Activated CD8-positive, alpha-beta memory T cell treated with anti-CD3 and anti-CD28 coated beads, Interleukin-2, amount 50 U/mL, for 1 hour (primary cell): Measurements from ENCODE around the gene IL6.
"Not testable (repeated sequence)": the region's sequence is repeated elsewhere in the genome, so short reads cannot be mapped to it uniquely, and the experiment has no call there.

Source experiments
- DNase-seq: peaks from one replicate; pipeline ENCODE4 v3.0.0-alpha.2; 2020; ENCODE audit errors: extremely low read depth

The IL6 gene

DNA sequence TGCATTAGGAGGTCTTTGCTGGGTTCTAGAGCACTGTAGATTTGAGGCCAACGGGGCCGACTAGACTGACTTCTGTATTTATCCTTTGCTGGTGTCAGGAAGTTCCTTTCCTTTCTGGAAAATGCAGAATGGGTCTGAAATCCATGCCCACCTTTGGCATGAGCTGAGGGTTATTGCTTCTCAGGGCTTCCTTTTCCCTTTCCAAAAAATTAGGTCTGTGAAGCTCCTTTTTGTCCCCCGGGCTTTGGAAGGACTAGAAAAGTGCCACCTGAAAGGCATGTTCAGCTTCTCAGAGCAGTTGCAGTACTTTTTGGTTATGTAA, 675 bp downstream of the IL6 start:
- DNase-seq, result no peak

GRCh38 chr7:22728401-22729029, 1.5 kb downstream of the IL6 start:
- no peak for DNase-seq

- no peak for DNase-seq
These were observed 2.3 kb downstream of the IL6 start for GRCh38 chr7:22729180-22729825.

DNA sequence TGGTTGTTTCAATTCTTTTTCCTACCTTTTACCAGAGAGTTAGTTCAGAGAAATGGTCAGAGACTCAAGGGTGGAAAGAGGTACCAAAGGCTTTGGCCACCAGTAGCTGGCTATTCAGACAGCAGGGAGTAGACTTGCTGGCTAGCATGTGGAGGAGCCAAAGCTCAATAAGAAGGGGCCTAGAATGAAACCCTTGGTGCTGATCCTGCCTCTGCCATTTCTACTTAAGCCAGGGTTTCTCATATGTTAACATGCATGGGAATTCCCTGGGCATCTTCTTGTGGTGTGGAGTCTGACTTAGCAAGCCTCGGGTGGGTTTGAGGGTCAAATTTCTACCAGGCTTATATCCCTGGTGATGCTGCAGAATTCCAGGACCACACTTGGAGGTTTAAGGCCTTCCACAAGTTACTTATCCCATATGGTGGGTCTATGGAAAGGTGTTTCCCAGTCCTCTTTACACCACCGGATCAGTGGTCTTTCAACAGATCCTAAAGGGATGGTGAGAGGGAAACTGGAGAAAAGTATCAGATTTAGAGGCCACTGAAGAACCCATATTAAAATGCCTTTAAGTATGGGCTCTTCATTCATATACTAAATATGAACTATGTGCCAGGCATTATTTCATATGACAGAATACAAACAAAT, 3.2 kb downstream of the IL6 start:
- no peak for DNase-seq

GRCh38 chr7:22730921-22731654, 4.1 kb downstream of the IL6 start:
- no peak for DNase-seq

GRCh38 chr7:22731766-22732165, 4.8 kb downstream of the IL6 start:
- DNase-seq, result no peak

DNA sequence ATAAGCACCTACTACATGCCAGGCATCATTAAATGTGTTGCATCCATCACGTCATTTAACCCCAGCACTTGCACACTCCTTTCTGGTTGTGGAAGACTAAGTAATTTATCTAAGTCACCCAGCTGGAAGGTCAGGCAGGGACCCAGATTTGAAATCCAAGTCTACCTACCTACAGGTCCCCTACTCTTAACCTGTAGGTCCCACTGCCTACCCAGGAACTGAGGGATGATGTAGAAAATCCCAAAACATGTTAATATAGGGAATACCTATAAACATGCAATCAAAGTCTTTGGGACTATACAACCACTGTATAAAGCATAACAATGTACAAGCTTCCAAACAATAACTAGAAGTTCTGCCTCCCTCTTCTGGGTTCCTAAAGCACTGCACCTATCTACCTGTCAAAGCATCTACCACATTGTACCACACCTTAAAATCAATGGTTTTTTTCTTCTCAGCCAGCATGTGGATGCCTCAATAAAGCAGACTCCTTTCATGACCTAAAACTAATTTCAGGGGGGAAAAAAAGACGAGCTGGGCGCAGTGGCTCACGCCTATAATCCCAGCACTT, 5.6 kb downstream of the IL6 start:
- no peak for DNase-seq

DNA sequence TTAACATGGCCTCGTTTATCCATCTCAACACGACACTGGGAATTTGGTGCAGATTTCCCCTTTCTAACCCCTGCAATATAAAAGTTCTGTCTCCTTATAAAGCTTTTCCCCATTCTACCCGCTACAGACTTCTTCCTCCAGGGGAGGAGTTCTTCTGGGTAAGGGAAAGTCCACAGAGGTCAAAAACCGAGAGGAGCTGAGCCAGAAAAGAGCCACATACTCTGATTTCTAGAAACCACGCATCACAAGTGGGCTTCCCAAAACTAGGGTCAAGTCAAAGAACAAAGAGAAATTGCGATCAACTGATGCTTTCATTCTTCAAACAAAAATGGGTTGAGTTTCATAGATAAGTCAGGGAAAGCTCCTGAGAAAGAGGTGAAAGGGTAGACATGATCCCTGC, 6.8 kb downstream of the IL6 start:
- no peak for DNase-seq

DNA sequence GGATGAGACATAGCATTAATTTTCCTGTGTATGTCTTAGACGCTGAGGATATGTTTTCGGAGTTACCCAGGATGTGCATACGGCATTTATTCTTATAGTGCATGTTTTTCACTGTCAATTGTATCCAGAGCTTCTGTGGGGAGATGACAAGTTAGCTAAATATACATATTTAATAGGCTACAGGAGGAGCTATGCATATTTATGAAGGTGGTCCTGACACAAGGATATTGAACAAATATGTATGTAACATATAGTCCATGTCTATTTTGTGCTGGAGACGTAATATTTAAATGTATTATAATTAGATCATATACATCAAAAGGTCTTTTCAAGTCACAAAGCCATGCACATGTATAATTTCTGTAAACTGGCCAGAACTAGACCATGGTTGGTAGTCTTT, 16.0 kb downstream of the IL6 start:
- DNase-seq, result no peak

DNA sequence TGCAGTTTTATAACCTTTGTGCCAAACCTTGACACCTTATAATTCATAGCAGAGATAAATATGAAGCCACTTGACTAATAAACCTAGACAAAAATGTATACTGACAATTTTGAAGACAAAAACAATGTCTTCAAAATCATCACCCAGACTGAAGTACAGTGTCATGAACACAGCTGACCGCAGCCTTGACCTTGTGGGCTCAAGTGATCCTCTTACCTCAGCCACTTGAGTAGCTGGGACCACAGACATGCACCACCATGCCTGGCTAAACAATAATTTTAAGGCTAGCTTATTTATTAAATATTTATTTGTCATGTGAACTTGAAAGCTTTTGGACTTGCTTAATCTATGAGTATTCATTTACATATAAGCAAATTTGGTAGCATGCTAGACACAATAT, 24.3 kb downstream of the IL6 start:
- DNase-seq, result no peak

GRCh38 chr7:22757338-22757994, 30.5 kb downstream of the IL6 start:
- DNase-seq, result no peak

GRCh38 chr7:22758576-22758975, 31.6 kb downstream of the IL6 start:
- DNase-seq, result no peak

GRCh38 chr7:22759721-22760120, 32.7 kb downstream of the IL6 start:
- DNase-seq, result no peak

DNA sequence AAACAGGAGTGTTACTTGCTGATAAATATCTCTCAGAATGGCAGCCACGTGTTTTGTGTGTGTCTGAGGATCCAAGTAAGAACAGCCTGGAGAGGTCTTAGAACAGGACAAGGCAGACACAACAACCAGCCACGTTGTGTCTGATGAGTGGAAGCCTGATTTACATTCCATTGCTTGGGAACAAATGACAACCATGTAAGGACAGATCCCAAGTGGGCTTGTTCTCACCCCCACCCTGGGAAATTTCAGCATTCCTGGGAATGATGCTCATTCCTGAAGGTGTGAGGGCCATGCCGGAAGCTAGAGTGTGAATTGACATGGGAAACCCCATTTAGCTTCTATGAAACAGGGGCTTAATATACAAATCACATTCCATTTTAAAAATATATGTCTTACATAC, 35.9 kb downstream of the IL6 start:
- no peak for DNase-seq

- no peak for DNase-seq
These were observed 38.6 kb downstream of the IL6 start for GRCh38 chr7:22765609-22766008.

GRCh38 chr7:22771194-22771871, 44.3 kb downstream of the IL6 start:
- no peak for DNase-seq

DNA sequence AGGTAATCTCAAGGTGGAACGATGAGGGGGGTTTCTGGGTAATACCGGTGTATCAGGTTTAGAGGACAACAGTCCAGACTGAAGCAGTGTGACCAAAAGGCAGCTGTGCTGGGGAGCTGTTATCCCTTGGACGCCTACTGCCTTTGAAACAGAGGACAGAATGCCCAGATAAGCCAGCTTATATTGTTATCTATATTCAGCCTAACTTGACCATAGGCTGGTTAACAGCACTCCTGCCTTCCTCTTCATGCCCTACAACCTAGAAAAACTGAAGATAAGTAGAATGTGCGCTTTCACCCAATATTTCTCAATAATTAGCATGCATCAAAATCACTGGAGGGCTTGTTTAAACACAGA, 44.9 kb downstream of the IL6 start:
- DNase-seq, result no peak

GRCh38 chr7:22772885-22773284, 45.9 kb downstream of the IL6 start:
- no peak for DNase-seq

DNA sequence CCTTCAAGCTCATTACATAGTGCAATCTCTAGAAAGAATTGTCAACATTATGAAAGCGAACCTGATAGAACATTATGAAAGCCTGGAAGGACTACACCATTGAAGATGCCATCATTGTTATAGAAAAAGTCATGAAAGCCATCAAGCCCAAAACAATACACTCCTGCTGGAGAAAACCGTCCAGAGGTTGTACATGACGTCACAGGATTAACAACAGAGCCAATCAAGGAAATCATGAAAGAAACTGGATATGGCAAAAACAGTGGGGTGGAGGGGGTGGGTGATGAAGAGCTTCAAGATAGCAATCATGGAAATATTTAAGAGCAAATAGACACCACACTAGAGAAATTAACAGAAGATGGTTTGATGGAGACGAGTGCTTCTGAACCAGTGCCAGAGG, 50.0 kb downstream of the IL6 start:
- no peak for DNase-seq

GRCh38 chr7:22779730-22780323, 52.8 kb downstream of the IL6 start:
- not testable (repeated sequence) for DNase-seq

DNA sequence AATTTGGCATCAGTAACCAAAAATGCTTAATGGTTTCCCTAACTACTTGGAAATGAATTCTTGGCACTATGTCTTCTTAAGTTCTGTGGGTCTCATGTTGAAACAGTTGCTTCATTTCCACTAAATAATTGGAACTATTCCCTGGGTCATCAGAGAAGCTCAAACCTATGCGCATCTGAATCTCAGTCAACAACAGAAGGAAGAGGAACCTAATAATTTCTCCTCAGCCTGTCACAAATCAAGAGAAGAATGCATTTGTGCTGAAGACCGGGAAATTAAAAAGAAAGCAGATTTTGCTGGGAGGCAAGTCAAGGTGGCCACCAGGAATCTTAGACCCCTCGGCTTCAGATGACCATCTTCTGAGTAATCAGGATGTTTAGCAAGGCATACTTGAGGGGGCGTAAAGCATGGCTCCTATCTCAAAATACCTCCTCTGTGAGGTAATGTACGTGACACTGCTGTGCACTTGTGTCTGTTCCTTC, 54.3 kb downstream of the IL6 start:
- DNase-seq, result no peak
